Caco-2 (cell line): ENCODE data around the gene CCT7. TPM values are rescaled to one million over a fixed set of nuclear protein-coding genes. Genes with fewer than 3 reads are reported as not detected.
A peak's percentile ranks its signal among the peaks of the same experiment; 100 is the strongest.

Experiments used
- BruUV-seq: library from RNA; stranded (reverse); fragments of 400-500 nt; replicated peaks from 2 replicates; lab custom pipeline; 2021; lab: Mats Ljungman, UMichigan
- CTCF ChIA-PET: fragments of 300-600 bp; sonication (Branson Sonifier 250); formaldehyde crosslinking; loops from one replicate; lab custom pipeline; 2022; ENCODE audit warnings: antibody characterized with exemption; lab: Charles Lee
- POLR2A ChIA-PET: fragments of 300-600 bp; sonication (Branson Sonifier 250); formaldehyde crosslinking; loops from one replicate; lab custom pipeline; 2022; ENCODE audit warnings: antibody characterized with exemption; lab: Charles Lee
- DNase-seq, 2 experiments: peaks; one replicate each; pipeline versions ENCODE4 v3.0.0 to v3.0.0-alpha.2; 2020 to 2022
- H3K27me3 ChIP-seq: replicated peaks from 2 replicates; pipeline ENCODE4 v1.6.0; 2011; ENCODE audit warnings: low read length; ENCODE audit not compliant: control insufficient read depth, insufficient read depth
- H3K36me3 ChIP-seq: 2 replicates; pipeline ENCODE4 v1.5.1; 2011; ENCODE audit warnings: low read length; ENCODE audit not compliant: control insufficient read depth, insufficient read depth
- H3K4me1 ChIP-seq: fragments of 250-450 bp; sonication (Bioruptor Pico); 2 replicates; pipeline ENCODE4 v1.5.1; 2020; ENCODE audit warnings: mild to moderate bottlenecking
- H3K4me3 ChIP-seq: 2 replicates; pipeline ENCODE4 v1.5.1; 2011; ENCODE audit warnings: low read depth, mild to moderate bottlenecking, control low read depth, low read length
- H3K9me3 ChIP-seq: fragments of 250-450 bp; sonication (Bioruptor Pico); 2 replicates; pipeline ENCODE4 v1.5.1; 2020; ENCODE audit warnings: mild to moderate bottlenecking, moderate library complexity
- H3K27ac Mint-ChIP-seq: one replicate; pipeline ENCODE4 v1.8.0; 2022; ENCODE audit warnings: mixed read lengths; ENCODE audit not compliant: unreplicated experiment
- H3K27me3 Mint-ChIP-seq: one replicate; pipeline ENCODE4 v1.8.0; 2022; ENCODE audit warnings: mixed read lengths; ENCODE audit not compliant: insufficient read depth, unreplicated experiment
- H3K36me3 Mint-ChIP-seq: one replicate; pipeline ENCODE4 v1.8.0; 2022; ENCODE audit warnings: mild to moderate bottlenecking, mixed read lengths; ENCODE audit not compliant: insufficient read depth, unreplicated experiment
- H3K4me1 Mint-ChIP-seq: one replicate; pipeline ENCODE4 v1.8.0; 2022; ENCODE audit warnings: low read depth, mixed read lengths; ENCODE audit not compliant: unreplicated experiment
- H3K4me3 Mint-ChIP-seq: one replicate; pipeline ENCODE4 v1.8.0; 2022; ENCODE audit warnings: mild to moderate bottlenecking, moderate library complexity, mixed read lengths; ENCODE audit not compliant: unreplicated experiment
- H3K9me3 Mint-ChIP-seq: one replicate; pipeline ENCODE4 v1.8.0; 2022; ENCODE audit warnings: mixed read lengths; ENCODE audit not compliant: unreplicated experiment
- intact Hi-C: fragments of 100-400 bp; cut with micrococcal nuclease; formaldehyde crosslinking; loops from one replicate; pipeline ENCODE4 v1.10.0; 2022; ENCODE audit not compliant: unreplicated experiment
- total RNA-seq: library from RNA; stranded (reverse); gene quantifications from 2 replicates; pipeline ENCODE4 v1.2.3, GENCODE V29; 2022
- TF ChIP-seq, protein P1 (sequence below), 2 experiments: fragments of 200-600 bp in 1 of 2; IDR thresholded peaks; 1 replicate in 1 of 2; 2 replicates in 1 of 2; pipeline versions ENCODE4 v1.5.1 to v1.8.0; 2011 to 2022; ENCODE audit warnings: antibody characterized with exemption in 1 of 2, control low read depth in 1 of 2, inconsistent platforms in 1 of 2, low read depth in 1 of 2, low read length in 1 of 2, mild to moderate bottlenecking in 1 of 2, moderate library complexity in 1 of 2; ENCODE audit not compliant: insufficient read depth in 1 of 2, severe bottlenecking in 1 of 2, unreplicated experiment in 1 of 2

Gene CCT7
- total RNA-seq, 1 experiment from 2014 or later = 450 TPM

DNA sequence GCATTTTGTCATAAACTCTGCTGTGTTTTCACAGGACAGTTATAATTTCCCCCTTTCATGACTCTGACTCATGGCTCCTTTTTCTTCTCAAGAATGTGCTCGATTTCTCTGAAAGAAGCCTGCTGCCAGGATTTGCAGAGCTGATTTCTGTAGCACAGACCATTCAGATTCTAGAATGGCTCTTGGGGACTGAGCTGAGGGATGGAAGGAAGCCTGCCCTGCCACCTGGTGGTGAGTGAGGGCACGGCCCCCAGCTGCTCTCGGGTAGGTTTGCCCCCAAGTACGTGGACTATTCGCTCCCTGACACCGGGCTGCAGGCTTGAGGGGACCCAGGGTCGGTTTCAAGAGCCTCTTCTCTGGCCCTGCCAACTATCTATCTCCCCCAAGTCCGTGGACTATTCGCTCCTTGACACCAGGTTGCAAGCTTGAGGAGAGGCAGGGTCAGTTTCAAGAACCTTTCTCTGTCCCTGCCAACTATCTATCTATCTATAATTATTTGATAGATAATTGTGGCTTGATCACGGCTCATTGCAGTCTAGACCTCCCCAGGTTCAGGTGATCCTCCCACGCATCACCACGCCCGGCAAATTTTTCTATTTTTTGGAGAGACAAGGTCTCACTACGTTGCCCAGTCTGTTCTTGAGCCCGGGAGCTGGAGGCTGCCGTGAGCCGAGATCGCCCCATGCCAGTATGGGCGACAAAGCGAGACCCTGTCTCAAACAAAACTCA lies 21.5 kb upstream of the CCT7 start:
- ChIA-PET POLR2A (interaction anchor here (0.5 to 1.9 kb wide), 4 partner anchors 21 to 322 kb away, joined by 4 to 9 read pairs (median 6); partner anchors contain the start of gene PRADC1), CTCF (interaction anchor here (0.6 to 3.2 kb wide), 25 partner anchors 10 to 325 kb away, joined by 3 to 105 read pairs (median 4); partner anchors contain the start of genes CCT7, NOTO, PRADC1 and RAB11FIP5)
- H3K4me1 ChIP-seq = peaks cover 20% of the 10 kb centered on the region
- no peak overlapping the region for H3K4me3 ChIP-seq
- intact Hi-C loops = loop anchor here (1.0 to 5.0 kb wide), 5 partner anchors 13 to 320 kb away; no protein-coding TSS in a partner anchor
- H3K27ac Mint-ChIP-seq = no peak overlapping the region
- H3K36me3 ChIP-seq = no peaks in the 10 kb centered on the region
- H3K4me3 Mint-ChIP-seq = peak overlapping the region; percentile 89
- H3K27me3 ChIP-seq = no peaks in the 10 kb centered on the region
- BruUV-seq = no TSS peak
- H3K9me3 ChIP-seq = no peaks in the 10 kb centered on the region
- H3K9me3 Mint-ChIP-seq = no peaks in the 10 kb centered on the region
- H3K36me3 Mint-ChIP-seq = peaks cover 10% of the 10 kb centered on the region
- TF ChIP-seq, protein P1, sequence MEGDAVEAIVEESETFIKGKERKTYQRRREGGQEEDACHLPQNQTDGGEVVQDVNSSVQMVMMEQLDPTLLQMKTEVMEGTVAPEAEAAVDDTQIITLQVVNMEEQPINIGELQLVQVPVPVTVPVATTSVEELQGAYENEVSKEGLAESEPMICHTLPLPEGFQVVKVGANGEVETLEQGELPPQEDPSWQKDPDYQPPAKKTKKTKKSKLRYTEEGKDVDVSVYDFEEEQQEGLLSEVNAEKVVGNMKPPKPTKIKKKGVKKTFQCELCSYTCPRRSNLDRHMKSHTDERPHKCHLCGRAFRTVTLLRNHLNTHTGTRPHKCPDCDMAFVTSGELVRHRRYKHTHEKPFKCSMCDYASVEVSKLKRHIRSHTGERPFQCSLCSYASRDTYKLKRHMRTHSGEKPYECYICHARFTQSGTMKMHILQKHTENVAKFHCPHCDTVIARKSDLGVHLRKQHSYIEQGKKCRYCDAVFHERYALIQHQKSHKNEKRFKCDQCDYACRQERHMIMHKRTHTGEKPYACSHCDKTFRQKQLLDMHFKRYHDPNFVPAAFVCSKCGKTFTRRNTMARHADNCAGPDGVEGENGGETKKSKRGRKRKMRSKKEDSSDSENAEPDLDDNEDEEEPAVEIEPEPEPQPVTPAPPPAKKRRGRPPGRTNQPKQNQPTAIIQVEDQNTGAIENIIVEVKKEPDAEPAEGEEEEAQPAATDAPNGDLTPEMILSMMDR (IDR thresholded peaks at IDR 0.05; ENCODE audit: insufficient read depth in 1 of 2, low read depth in 1 of 2, low read length in 1 of 2, severe bottlenecking in 1 of 2, unreplicated experiment in 1 of 2) = peak; percentile 95
- peaks cover 9% of the 10 kb centered on the region for H3K4me1 Mint-ChIP-seq
- peak; percentile 70 to 87 for DNase-seq
- no peaks in the 10 kb centered on the region for H3K27me3 Mint-ChIP-seq

DNA sequence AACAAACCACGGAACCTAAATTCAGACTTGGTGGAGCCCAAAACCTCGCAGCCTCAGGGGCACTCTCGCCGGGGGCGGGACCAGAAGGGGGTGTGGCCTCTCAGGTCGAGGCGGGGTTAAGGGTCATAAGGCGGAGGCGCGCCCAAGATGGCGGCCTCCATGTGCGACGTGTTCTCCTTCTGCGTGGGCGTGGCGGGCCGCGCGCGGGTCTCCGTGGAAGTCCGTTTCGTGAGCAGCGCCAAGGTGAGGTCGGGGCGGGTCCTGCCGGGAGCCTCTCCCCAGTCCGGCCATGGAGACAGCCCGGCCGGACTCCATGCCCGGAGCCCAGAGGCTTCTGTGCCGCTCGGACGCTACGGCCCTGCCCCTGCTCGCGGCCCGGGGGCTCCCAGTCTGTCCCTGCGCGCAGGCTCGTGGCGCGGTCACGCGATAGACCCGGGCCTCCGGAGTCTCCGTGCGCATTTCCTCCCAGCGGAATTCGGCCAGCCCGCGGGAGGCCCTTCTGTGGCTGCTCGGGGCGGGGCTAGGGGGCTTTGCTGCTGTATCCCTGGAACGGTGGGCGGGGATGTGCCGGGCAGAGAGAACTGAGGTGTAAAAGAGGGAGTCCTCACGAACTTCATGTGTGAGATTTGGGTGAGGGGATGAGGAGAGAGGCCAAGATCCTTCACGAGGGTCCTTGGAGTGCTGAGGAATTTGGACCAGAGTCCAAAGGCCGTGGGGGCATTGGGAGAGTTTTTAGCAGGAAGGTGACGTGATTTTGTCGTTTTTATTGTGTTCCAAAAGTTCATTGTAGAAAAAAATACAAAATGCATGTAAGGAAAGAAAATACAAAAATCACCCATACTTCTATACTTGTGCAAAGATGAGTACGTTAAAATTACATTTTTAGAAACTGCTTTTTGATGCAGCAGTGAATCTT lies 19.7 kb upstream of the CCT7 start, which contains the start of gene SMYD5:
Gene SMYD5 (plus strand): TSS at position 126 of the 916 bp plus-strand sequence. CDS start 22 bp downstream, at position 148.
- Mint-ChIP-seq H3K9me3 (no peaks in the 10 kb centered on the region), H3K4me3 (peak within 1 kb of the TSS; percentile 89), H3K36me3 (peaks cover 10% of the 10 kb centered on the region), H3K27ac (peak within 1 kb of the TSS; percentile 84), H3K27me3 (no peaks in the 10 kb centered on the region), H3K4me1 (peaks cover 9% of the 10 kb centered on the region)
- H3K4me1 ChIP-seq = peaks cover 20% of the 10 kb centered on the region
- H3K4me3 ChIP-seq = peak within 1 kb of the TSS; percentile 98
- ChIA-PET CTCF (interaction anchor here (1.0 to 3.2 kb wide), 4 partner anchors 19 to 54 kb away, joined by 3 to 105 read pairs (median 4); partner anchors contain the start of gene PRADC1), POLR2A (interaction anchor here (1.7 kb wide), 1 partner anchor 20 kb away, joined by 8 read pairs; the partner anchor contains the start of genes CCT7 and PRADC1)
- H3K36me3 ChIP-seq = no peaks in the 10 kb centered on the region
- no TSS peak for BruUV-seq
- peak; percentile 91 to 93 for DNase-seq
- intact Hi-C loops = loop anchor here (1.0 to 5.0 kb wide), 4 partner anchors 20 to 52 kb away; partner anchors contain the start of gene CCT7
- no peaks in the 10 kb centered on the region for H3K27me3 ChIP-seq
- TF ChIP-seq, protein P1 (IDR thresholded peaks at IDR 0.05; ENCODE audit: insufficient read depth in 1 of 2, low read depth in 1 of 2, low read length in 1 of 2, severe bottlenecking in 1 of 2, unreplicated experiment in 1 of 2) = no peak
- H3K9me3 ChIP-seq = no peaks in the 10 kb centered on the region
